IMR-90 (cell line): ENCODE measurements around the gene PCDHA1. TPM values are rescaled to one million over a fixed set of nuclear protein-coding genes. Genes with fewer than 3 reads are reported as not detected.

ENCODE experiments used
- ATAC-seq: fragments of 200-7000 bp; cut with Tn5 transposase; 2 replicates; pipeline ENCODE4 v1.9.1; 2020; ENCODE audit warnings: low read depth, mild to moderate bottlenecking, moderate library complexity
- BruUV-seq: library from RNA; stranded (reverse); fragments of 400-500 nt; replicated peaks from 2 replicates; lab custom pipeline; 2021; lab: Mats Ljungman, UMichigan
- CTCF ChIA-PET: fragments of 300-600 bp; formaldehyde crosslinking; extraction: SDS; loops from one replicate; lab custom pipeline; 2021; ENCODE audit warnings: antibody characterized with exemption; lab: Yijun Ruan, JAX
- POLR2A ChIA-PET: fragments of 300-600 bp; sonication (Branson Sonifier 250); formaldehyde crosslinking; loops from one replicate; lab custom pipeline; 2022; ENCODE audit warnings: antibody characterized with exemption; ENCODE audit not compliant: unreplicated experiment; lab: Charles Lee
- DNase-seq: peaks from one replicate; pipeline ENCODE4 v3.0.0; 2013
- H2AFZ ChIP-seq: replicated peaks from 2 replicates; pipeline ENCODE3; 2013; ENCODE audit warnings: low read length, mild to moderate bottlenecking; ENCODE audit not compliant: poor library complexity
- H2AK5ac ChIP-seq: 2 replicates; pipeline ENCODE4 v1.6.1; 2013; ENCODE audit warnings: low read depth, low read length, inconsistent platforms
- H2AK9ac ChIP-seq: replicated peaks from 2 replicates; pipeline ENCODE3; 2013; ENCODE audit warnings: mild to moderate bottlenecking, low read depth, low read length, moderate library complexity; ENCODE audit not compliant: poor library complexity
- H2BK120ac ChIP-seq: 2 replicates; pipeline ENCODE4 v1.6.1; 2013; ENCODE audit warnings: low read depth, low read length, inconsistent platforms
- H2BK15ac ChIP-seq: 3 replicates; pipeline ENCODE4 v1.6.1; 2013; ENCODE audit warnings: low read depth, low read length, inconsistent platforms
- H2BK20ac ChIP-seq: 2 replicates; pipeline ENCODE4 v1.6.1; 2013; ENCODE audit warnings: low read depth, mild to moderate bottlenecking, inconsistent platforms, low read length, moderate library complexity
- H2BK5ac ChIP-seq: 2 replicates; pipeline ENCODE4 v1.6.1; 2013; ENCODE audit warnings: mild to moderate bottlenecking, low read depth, low read length, inconsistent platforms; ENCODE audit not compliant: poor library complexity, severe bottlenecking
- H3K14ac ChIP-seq: replicated peaks from 2 replicates; pipeline ENCODE4 v1.6.1; 2013; ENCODE audit warnings: low read depth, low read length, inconsistent platforms
- H3K18ac ChIP-seq: 2 replicates; pipeline ENCODE4 v1.6.1; 2013; ENCODE audit warnings: low read depth, low read length, control low read depth
- H3K23ac ChIP-seq: 2 replicates; pipeline ENCODE4 v1.6.1; 2013; ENCODE audit warnings: low read depth, low read length, inconsistent platforms
- H3K27ac ChIP-seq: 2 replicates; pipeline ENCODE4 v1.5.1; 2013; ENCODE audit warnings: mild to moderate bottlenecking, control low read depth, low read length; ENCODE audit not compliant: insufficient read depth
- H3K27me3 ChIP-seq: 2 replicates; pipeline ENCODE4 v1.6.1; 2013; ENCODE audit warnings: low read length; ENCODE audit not compliant: control insufficient read depth, insufficient read depth
- H3K36me3 ChIP-seq: 2 replicates; pipeline ENCODE4 v1.6.1; 2013; ENCODE audit warnings: low read length, mixed read lengths; ENCODE audit not compliant: control insufficient read depth, insufficient read depth
- H3K4ac ChIP-seq: 2 replicates; pipeline ENCODE4 v1.6.1; 2013; ENCODE audit warnings: low read depth, low read length, inconsistent platforms
- H3K4me1 ChIP-seq: 2 replicates; pipeline ENCODE4 v1.6.1; 2013; ENCODE audit warnings: low read length, mixed read lengths; ENCODE audit not compliant: control insufficient read depth, insufficient read depth
- H3K4me2 ChIP-seq: 2 replicates; pipeline ENCODE4 v1.6.1; 2013; ENCODE audit warnings: low read depth, mild to moderate bottlenecking, control low read depth, low read length, moderate library complexity
- H3K4me3 ChIP-seq: 2 replicates; pipeline ENCODE4 v1.5.1; 2013; ENCODE audit warnings: low read depth, mild to moderate bottlenecking, control low read depth, low read length, moderate library complexity; ENCODE audit not compliant: insufficient read depth
- H3K56ac ChIP-seq: 2 replicates; pipeline ENCODE4 v1.6.1; 2013; ENCODE audit warnings: low read length, inconsistent platforms; ENCODE audit not compliant: insufficient read depth; ENCODE audit errors: extremely low read depth
- H3K79me1 ChIP-seq, 2 experiments: 2 replicates each; pipeline ENCODE4 v1.6.1; 2013; ENCODE audit warnings: low read length in 2 of 2, inconsistent platforms in 1 of 2, low read depth in 1 of 2
- H3K9ac ChIP-seq: 2 replicates; pipeline ENCODE4 v1.6.1; 2013; ENCODE audit warnings: low read depth, low read length, control low read depth
- H3K9me1 ChIP-seq: 2 replicates; pipeline ENCODE4 v1.6.1; 2013; ENCODE audit warnings: low read length, inconsistent platforms; ENCODE audit not compliant: insufficient read depth
- H3K9me3 ChIP-seq: 2 replicates; pipeline ENCODE4 v1.6.1; 2013; ENCODE audit warnings: low read length; ENCODE audit not compliant: control insufficient read depth, insufficient read depth
- H4K20me1 ChIP-seq: 2 replicates; pipeline ENCODE4 v1.6.1; 2013; ENCODE audit warnings: low read length, inconsistent platforms; ENCODE audit not compliant: insufficient read depth
- H4K5ac ChIP-seq: 2 replicates; pipeline ENCODE4 v1.6.1; 2013; ENCODE audit warnings: mild to moderate bottlenecking, low read depth, low read length, control low read depth
- H4K8ac ChIP-seq, 2 experiments: 2 replicates each; pipeline ENCODE4 v1.6.1; 2013; ENCODE audit warnings: low read depth in 2 of 2, low read length in 2 of 2, control low read depth in 1 of 2, inconsistent platforms in 1 of 2
- H4K91ac ChIP-seq: 2 replicates; pipeline ENCODE4 v1.6.1; 2013; ENCODE audit warnings: low read depth, low read length, inconsistent platforms; ENCODE audit not compliant: insufficient read depth
- BHLHE40 ChIP-seq: fragments of 150-350 bp; IDR thresholded peaks from 2 replicates; pipeline ENCODE4 v1.6.1; 2016; ENCODE audit warnings: mild to moderate bottlenecking, low read depth, low read length
- CEBPB ChIP-seq: IDR thresholded peaks from 2 replicates; pipeline ENCODE4 v1.6.1; 2012; ENCODE audit warnings: low read depth, low read length, improper control_type of control experiment
- CHD1 ChIP-seq: IDR thresholded peaks from 2 replicates; pipeline ENCODE4 v1.6.1; 2012; ENCODE audit warnings: low read depth, low read length, improper control_type of control experiment
- CTCF ChIP-seq: conservative IDR thresholded peaks from 2 replicates; pipeline ENCODE4 v1.5.1; 2012; ENCODE audit warnings: mild to moderate bottlenecking, low read depth, low read length, improper control_type of control experiment
- ELK1 ChIP-seq: fragments of 150-350 bp; IDR thresholded peaks from 2 replicates; pipeline ENCODE4 v1.6.1; 2016; ENCODE audit warnings: low read depth, mild to moderate bottlenecking, low read length, moderate library complexity, borderline replicate concordance
- FOS ChIP-seq: fragments of 150-350 bp; IDR thresholded peaks from 2 replicates; pipeline ENCODE4 v1.6.1; 2016; ENCODE audit warnings: low read depth, low read length
- MAFK ChIP-seq: IDR thresholded peaks from 2 replicates; pipeline ENCODE4 v1.6.1; 2012; ENCODE audit warnings: low read depth, low read length, improper control_type of control experiment
- MAZ ChIP-seq: IDR thresholded peaks from 2 replicates; pipeline ENCODE4 v1.6.1; 2012; ENCODE audit warnings: low read depth, mild to moderate bottlenecking, low read length, improper control_type of control experiment, moderate library complexity, borderline replicate concordance
- MXI1 ChIP-seq: IDR thresholded peaks from 2 replicates; pipeline ENCODE4 v1.6.1; 2012; ENCODE audit warnings: low read depth, mild to moderate bottlenecking, low read length, moderate library complexity, borderline replicate concordance
- POLR2A ChIP-seq: IDR thresholded peaks from 2 replicates; pipeline ENCODE4 v1.6.1; 2012; ENCODE audit warnings: mild to moderate bottlenecking, low read depth, low read length
- RAD21 ChIP-seq: IDR thresholded peaks from 2 replicates; pipeline ENCODE4 v1.6.1; 2012; ENCODE audit warnings: low read length, improper control_type of control experiment
- RCOR1 ChIP-seq: IDR thresholded peaks from 2 replicates; pipeline ENCODE4 v1.6.1; 2012; ENCODE audit warnings: mild to moderate bottlenecking, low read length, improper control_type of control experiment; ENCODE audit not compliant: insufficient replicate concordance
- RFX5 ChIP-seq: IDR thresholded peaks from 2 replicates; pipeline ENCODE4 v1.8.0; 2012; ENCODE audit warnings: low read depth, mild to moderate bottlenecking, low read length, moderate library complexity
- SMC3 ChIP-seq: fragments of 150-350 bp; IDR thresholded peaks from 2 replicates; pipeline ENCODE4 v1.6.1; 2016; ENCODE audit warnings: low read depth, mild to moderate bottlenecking, antibody characterized with exemption, low read length, moderate library complexity
- USF2 ChIP-seq: fragments of 150-350 bp; IDR thresholded peaks from 2 replicates; pipeline ENCODE4 v1.6.1; 2017; ENCODE audit warnings: mild to moderate bottlenecking, antibody characterized with exemption, low read length, low read depth
- WGBS, 2 experiments: methylation state at CpG; one replicate each; pipeline versions ENCODE4 v1.1.5 to v1.1.7; 2013; ENCODE audit warnings: missing lambda C conversion rate in 2 of 2; ENCODE audit not compliant: insufficient read length in 1 of 2; ENCODE audit errors: extremely low coverage in 2 of 2; 5-methylcytosine and 5-hydroxymethylcytosine counted together
- dilution Hi-C: fragments of 300-500 bp; cut with HindIII; formaldehyde crosslinking; loops from one replicate; pipeline ENCODE4 v1.14.3; 2018; ENCODE audit warnings: low sequenced_read_pairs; ENCODE audit not compliant: unreplicated experiment
- in situ Hi-C: fragments of 300-500 bp; cut with MboI; formaldehyde crosslinking; loops from 3 replicates; pipeline ENCODE4 v1.14.3; 2019; ENCODE audit warnings: low sequenced_read_pairs, inconsistent platforms, mixed read lengths
- intact Hi-C: fragments of 100-400 bp; cut with micrococcal nuclease; formaldehyde crosslinking; loops from 2 replicates; pipeline ENCODE4 v1.10.0; 2022
- polyA plus RNA-seq, 3 experiments: library from polyadenylated mRNA; depleted of rRNA; stranded (reverse); fragments of >200 nt; gene quantifications; 2 replicates each; pipeline ENCODE4 v1.2.3, GENCODE V29; 2012; ENCODE audit warnings: low replicate concordance in 1 of 3
- total RNA-seq: library from RNA; depleted of rRNA; stranded (reverse); fragments of >200 nt; gene quantifications from 2 replicates; pipeline ENCODE4 v1.2.3, GENCODE V29; 2012

Gene PCDHA1
- total and polyA plus RNA-seq, 2 of the 4 experiments (the other 2 are of a cell fraction) = under 0.01 to 0.05 TPM

- H3K18ac ChIP-seq = no peak within 1 kb of the TSS
- H3K4me1 ChIP-seq = no peaks in the 10 kb centered on the region
- H3K4me2 ChIP-seq = no peak within 1 kb of the TSS
- no peak within 1 kb of the TSS for H3K4ac ChIP-seq
- H2BK120ac ChIP-seq = no peak within 1 kb of the TSS
- H2BK5ac ChIP-seq = no peak within 1 kb of the TSS
- ChIA-PET CTCF (no interaction called here), POLR2A (no interaction called here)
- H4K5ac ChIP-seq = no peak within 1 kb of the TSS
- H3K9me3 ChIP-seq = peaks cover 23% of the 10 kb centered on the region
- no peak for ATAC-seq
- H3K23ac ChIP-seq = no peak within 1 kb of the TSS
- no peak for DNase-seq
- H3K27ac ChIP-seq = no peak within 1 kb of the TSS
- H3K14ac ChIP-seq = no peak within 1 kb of the TSS
- no peaks in the 10 kb centered on the region for H3K9me1 ChIP-seq
- H2BK15ac ChIP-seq = no peak within 1 kb of the TSS
- no TSS peak for BruUV-seq
- peak within 1 kb of the TSS; percentile 32 for H3K4me3 ChIP-seq
- no peak within 1 kb of the TSS for H4K91ac ChIP-seq
- no peak within 1 kb of the TSS for H2BK20ac ChIP-seq
- in situ Hi-C loops = no loop called here
- H3K9ac ChIP-seq = no peak within 1 kb of the TSS
- H2AFZ ChIP-seq = no peak within 1 kb of the TSS
- H2AK9ac ChIP-seq = no peak within 1 kb of the TSS
- no peaks in the 10 kb centered on the region for H3K79me1 ChIP-seq
- H4K8ac ChIP-seq = no peak within 1 kb of the TSS
- no peaks in the 10 kb centered on the region for H3K36me3 ChIP-seq
- no peaks in the 10 kb centered on the region for H4K20me1 ChIP-seq
- dilution Hi-C loops = no loop called here
- no peaks in the 10 kb centered on the region for H3K27me3 ChIP-seq
- H2AK5ac ChIP-seq = no peak within 1 kb of the TSS
- WGBS, 2 experiments = 26% methylated on average over 19 of the region's 47 CpGs; no CpG with 5 or more reads in 1 of the 2 experiments
- no peak within 1 kb of the TSS for H3K56ac ChIP-seq
- intact Hi-C loops = no loop called here
- no peak for TF ChIP-seq CTCF
- no peak for TF ChIP-seq BHLHE40
- no peak for TF ChIP-seq RCOR1
- TF ChIP-seq RAD21 = no peak
- TF ChIP-seq FOS = no peak
- no peak for TF ChIP-seq RFX5
- TF ChIP-seq USF2 = no peak
- no peak for TF ChIP-seq CHD1
- TF ChIP-seq ELK1 = no peak
- no peak for TF ChIP-seq SMC3
- no peak for TF ChIP-seq MAZ
- TF ChIP-seq POLR2A = no peak
- no peak for TF ChIP-seq MAFK
- no peak for TF ChIP-seq CEBPB
- no peak for TF ChIP-seq MXI1
Measured at GRCh38 chr5:140806834-140807775, 21.2 kb downstream of the PCDHA1 start, which contains the start of gene PCDHA4. TSS of gene PCDHA4 (plus strand) at chr5:140807068.
